A673 (cell line): Measurements from ENCODE around the gene JMJD1C.

Experiments used
- EZH2 ChIP-seq: fragments of 200-600 bp; sonication (generic); IDR thresholded peaks from 2 replicates; pipeline ENCODE4 v1.6.1; 2017; ENCODE audit warnings: borderline replicate concordance, low read depth, mild to moderate bottlenecking, mixed read lengths, antibody characterized with exemption, low read length; ENCODE audit not compliant: poor library complexity, severe bottlenecking
- TF ChIP-seq, protein P1 (sequence below): fragments of 300-800, 200-600 bp; sonication (generic); conservative IDR thresholded peaks from 2 replicates; pipeline ENCODE4 v1.5.1; 2017; ENCODE audit warnings: low read depth, mild to moderate bottlenecking, antibody characterized with exemption, low read length, moderate library complexity, mixed read lengths

- TF ChIP-seq, protein P1, sequence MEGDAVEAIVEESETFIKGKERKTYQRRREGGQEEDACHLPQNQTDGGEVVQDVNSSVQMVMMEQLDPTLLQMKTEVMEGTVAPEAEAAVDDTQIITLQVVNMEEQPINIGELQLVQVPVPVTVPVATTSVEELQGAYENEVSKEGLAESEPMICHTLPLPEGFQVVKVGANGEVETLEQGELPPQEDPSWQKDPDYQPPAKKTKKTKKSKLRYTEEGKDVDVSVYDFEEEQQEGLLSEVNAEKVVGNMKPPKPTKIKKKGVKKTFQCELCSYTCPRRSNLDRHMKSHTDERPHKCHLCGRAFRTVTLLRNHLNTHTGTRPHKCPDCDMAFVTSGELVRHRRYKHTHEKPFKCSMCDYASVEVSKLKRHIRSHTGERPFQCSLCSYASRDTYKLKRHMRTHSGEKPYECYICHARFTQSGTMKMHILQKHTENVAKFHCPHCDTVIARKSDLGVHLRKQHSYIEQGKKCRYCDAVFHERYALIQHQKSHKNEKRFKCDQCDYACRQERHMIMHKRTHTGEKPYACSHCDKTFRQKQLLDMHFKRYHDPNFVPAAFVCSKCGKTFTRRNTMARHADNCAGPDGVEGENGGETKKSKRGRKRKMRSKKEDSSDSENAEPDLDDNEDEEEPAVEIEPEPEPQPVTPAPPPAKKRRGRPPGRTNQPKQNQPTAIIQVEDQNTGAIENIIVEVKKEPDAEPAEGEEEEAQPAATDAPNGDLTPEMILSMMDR = no peak
- TF ChIP-seq EZH2 = no peak
These were observed 215.7 kb downstream of the JMJD1C start for GRCh38 chr10:63250032-63250431.
